Sigmoid colon (tissue), 7 donors: ENCODE data around the gene GPN2. TPM values are rescaled to one million over a fixed set of nuclear protein-coding genes. Genes with fewer than 3 reads are reported as not detected.

Source experiments
- DNase-seq: peaks from one replicate; pipeline ENCODE4 v3.0.0-alpha.2; 2019
- H3K27ac ChIP-seq, 4 donors: fragments of 200-600 bp; sonication (generic); one replicate each; pipeline ENCODE4 v1.5.1; 2016 to 2019; ENCODE audit warnings: mild to moderate bottlenecking in 1 of 4
- H3K27me3 ChIP-seq, 3 donors: fragments of 200-600 bp; sonication (generic); one replicate each; pipeline ENCODE4 v1.5.1; 2019; ENCODE audit warnings: mild to moderate bottlenecking in 1 of 3
- H3K36me3 ChIP-seq, 4 donors: fragments of 200-600 bp; sonication (generic); one replicate each; pipeline ENCODE4 v1.5.1; 2016 to 2019
- H3K4me1 ChIP-seq, 4 donors: fragments of 200-600 bp; sonication (generic); one replicate each; pipeline ENCODE4 v1.5.1; 2017 to 2019
- H3K4me3 ChIP-seq, 4 donors: fragments of 200-600 bp; sonication (generic); one replicate each; pipeline ENCODE4 v1.5.1; 2017 to 2019; ENCODE audit warnings: mild to moderate bottlenecking in 2 of 4, moderate library complexity in 1 of 4
- H3K9me3 ChIP-seq, 4 donors: fragments of 200-600 bp in 3 of 4; sonication (generic) in 3 of 4; one replicate each; pipeline versions ENCODE4 v1.5.1 to v1.6.1; 2013 to 2019
- CTCF ChIP-seq, 4 experiments: fragments of 450-650 bp in 3 of 4; fragments of 200-600 bp in 1 of 4; IDR thresholded peaks; one replicate each; pipeline ENCODE4 v1.5.1; 2016 to 2019; ENCODE audit warnings: antibody characterized with exemption in 4 of 4, mild to moderate bottlenecking in 3 of 4, moderate library complexity in 2 of 4
- EP300 ChIP-seq, 4 donors: sonication (generic); formaldehyde crosslinking; IDR thresholded peaks; one replicate each; pipeline ENCODE4 v1.6.1; 2017; ENCODE audit warnings: antibody characterized with exemption in 4 of 4
- POLR2A ChIP-seq, 2 donors: fragments of 450-650 bp; IDR thresholded peaks; one replicate each; pipeline ENCODE4 v1.6.1; 2016; ENCODE audit warnings: antibody characterized with exemption in 2 of 2, mild to moderate bottlenecking in 2 of 2, moderate library complexity in 2 of 2
- POLR2AphosphoS5 ChIP-seq, 4 donors: sonication (generic); formaldehyde crosslinking; IDR thresholded peaks; one replicate each; pipeline ENCODE4 v1.6.1; 2017; ENCODE audit warnings: antibody characterized with exemption in 4 of 4
- WGBS, 2 donors: extraction: QIAGEN DNeasy Blood & Tissue Kit; methylation state at CpG; one replicate each; pipeline ENCODE4 v1.1.7; 2013; 5-methylcytosine and 5-hydroxymethylcytosine counted together
- intact Hi-C: fragments of 100-400 bp; cut with DNase I; formaldehyde crosslinking; loops from one replicate; pipeline ENCODE4 v1.15.1; 2023
- polyA plus RNA-seq, 3 donors: library from polyadenylated mRNA; stranded (reverse); fragments of 200-250 nt; gene quantifications; one replicate each; pipeline ENCODE4 v1.2.3, GENCODE V29; 2013
- total RNA-seq, 4 donors: library from RNA; depleted of rRNA; stranded (reverse); fragments of >200 nt; gene quantifications; one replicate each; pipeline ENCODE4 v1.1.0, GENCODE V29; 2016
- donor health status: healthy with polysubstance abuse.
- donor health status: Bipolar disorder and iron deficiency.
- donor health status: healthy.

Gene GPN2
- total and polyA plus RNA-seq, 7 donors, result 7.4 to 18.6 (median 11.0) TPM

GRCh38 chr1:26863685-26864077 is 26.4 kb downstream of the GPN2 start:
- Histone ChIP-seq H3K36me3 (no peaks in the 10 kb centered on the region), H3K4me3 (peak overlapping the region in 3 of 4 donors; percentile 52 to 64 (median 56)), H3K9me3 (no peaks in the 10 kb centered on the region), H3K27ac (peak overlapping the region; percentile 89 to 98 (median 96)), H3K4me1 (peaks cover 0 to 25% (median 20%) of the 10 kb centered on the region in 4 donors), H3K27me3 (no peaks in the 10 kb centered on the region)
- WGBS, 2 donors, result 16 to 55% methylated on average over 20 of the region's 20 CpGs
- intact Hi-C loops, result loop anchor here (10.0 kb wide), 1 partner anchor 169 kb away; the partner anchor contains the start of gene ARID1A
- no peak for DNase-seq
- TF ChIP-seq EP300 (IDR thresholded peaks at IDR 0.05) (no peak), POLR2AphosphoS5 (IDR thresholded peaks at IDR 0.05) (no peak), CTCF (IDR thresholded peaks at IDR 0.05) (no peak), POLR2A (IDR thresholded peaks at IDR 0.05) (no peak)

GRCh38 chr1:26862781-26863684 is 27.1 kb downstream of the GPN2 start, which contains the start of gene SFN:
TSS of gene SFN (plus strand) at chr1:26863149. CDS start at chr1:26863213, 64 bp downstream.
- Histone ChIP-seq H3K27ac (peak within 1 kb of the TSS; percentile 89 to 98 (median 96)), H3K4me3 (peak within 1 kb of the TSS in 3 of 4 donors; percentile 52 to 64 (median 56)), H3K27me3 (no peaks in the 10 kb centered on the region), H3K4me1 (peaks cover 0 to 28% (median 22%) of the 10 kb centered on the region in 4 donors), H3K36me3 (no peaks in the 10 kb centered on the region), H3K9me3 (no peaks in the 10 kb centered on the region)
- DNase-seq, result no peak
- intact Hi-C loops, result loop anchor here (10.0 kb wide), 1 partner anchor 168 kb away; the partner anchor contains the start of gene ARID1A
- TF ChIP-seq CTCF (IDR thresholded peaks at IDR 0.05) (peak in 1 of 4 experiments; percentile 42), POLR2A (IDR thresholded peaks at IDR 0.05) (peak in 1 of 2 donors; percentile 90), POLR2AphosphoS5 (IDR thresholded peaks at IDR 0.05) (peak in 1 of 4 donors; percentile 59), EP300 (IDR thresholded peaks at IDR 0.05) (no peak)
- 21 to 71% methylated on average over 37 of the region's 37 CpGs for WGBS, 2 donors

GRCh38 chr1:26861889-26862378 is 28.1 kb downstream of the GPN2 start:
- H3K9me3 ChIP-seq, result no peaks in the 10 kb centered on the region
- intact Hi-C loops, result loop anchor here (10.0 kb wide), 1 partner anchor 167 kb away; the partner anchor contains the start of gene ARID1A

GRCh38 chr1:26861286-26861701 is 28.8 kb downstream of the GPN2 start:
- peaks cover 0 to 29% (median 25%) of the 10 kb centered on the region in 4 donors for H3K4me1 ChIP-seq
- H3K27me3 ChIP-seq, result no peaks in the 10 kb centered on the region
- H3K9me3 ChIP-seq, result no peaks in the 10 kb centered on the region
- peaks cover 0 to 3% (median 0%) of the 10 kb centered on the region in 4 donors for H3K36me3 ChIP-seq
- no peak overlapping the region for H3K27ac ChIP-seq
- intact Hi-C loops, result loop anchor here (10.0 kb wide), 1 partner anchor 166 kb away; the partner anchor contains the start of gene ARID1A
- no peak for DNase-seq
- H3K4me3 ChIP-seq, result no peak overlapping the region
- no peak for TF ChIP-seq EP300 (IDR thresholded peaks at IDR 0.05)
- TF ChIP-seq POLR2A (IDR thresholded peaks at IDR 0.05), result no peak
- TF ChIP-seq POLR2AphosphoS5 (IDR thresholded peaks at IDR 0.05), result no peak
- no peak for TF ChIP-seq CTCF (IDR thresholded peaks at IDR 0.05)
- WGBS, 2 donors, result 47 to 69% methylated on average over 5 of the region's 5 CpGs

More at GRCh38 chr1:26861889-26862378, 28.1 kb downstream of the GPN2 start:
- Histone ChIP-seq H3K4me3 (no peak overlapping the region), H3K27me3 (no peaks in the 10 kb centered on the region), H3K4me1 (peaks cover 0 to 29% (median 25%) of the 10 kb centered on the region in 4 donors), H3K36me3 (no peaks in the 10 kb centered on the region), H3K27ac (no peak overlapping the region)
- 71 to 82% methylated on average over 7 of the region's 7 CpGs for WGBS, 2 donors
- no peak for TF ChIP-seq CTCF (IDR thresholded peaks at IDR 0.05)
- TF ChIP-seq POLR2A (IDR thresholded peaks at IDR 0.05), result no peak
- TF ChIP-seq POLR2AphosphoS5 (IDR thresholded peaks at IDR 0.05), result no peak
- no peak for TF ChIP-seq EP300 (IDR thresholded peaks at IDR 0.05)
- DNase-seq, result no peak
